SJSA1 (cell line): ENCODE results near the gene KNDC1. TPM values are rescaled to one million over a fixed set of nuclear protein-coding genes. Genes with fewer than 3 reads are reported as not detected.

ENCODE experiments used
- total RNA-seq: library from RNA; depleted of rRNA; stranded (reverse); fragments of >200 nt; shearing (Covaris generic); gene quantifications from 2 replicates; pipeline ENCODE4 v1.2.3, GENCODE V29; 2014; rRNA removed

Gene KNDC1
- total RNA-seq, 1 experiment from 2014 or later: 0.11 TPM

Other genes starting within 250 kb of the KNDC1 start
- 0.21 TPM in 1 of 2 replicates, not detected in the other for gene CFAP46, start 217.6 kb upstream of the KNDC1 start, total RNA-seq
- not detected in 2 replicates for gene ADGRA1, start 72.3 kb upstream of the KNDC1 start, total RNA-seq
- gene UTF1, start 70.0 kb downstream of the KNDC1 start, total RNA-seq: not detected in 2 replicates
- gene VENTX, start 77.6 kb downstream of the KNDC1 start, total RNA-seq: not detected in 2 replicates
- gene ADAM8, start 116.6 kb downstream of the KNDC1 start, total RNA-seq: 0.03 TPM in 1 of 2 replicates, not detected in the other
- gene TUBGCP2, start 148.7 kb downstream of the KNDC1 start, total RNA-seq: 49.7 and 74.3 TPM in 2 replicates
- gene ZNF511, start 148.7 kb downstream of the KNDC1 start, total RNA-seq: 22.7 and 37.9 TPM in 2 replicates
- gene CALY, start 176.7 kb downstream of the KNDC1 start, total RNA-seq: not detected in 2 replicates
- gene PRAP1, start 187.2 kb downstream of the KNDC1 start, total RNA-seq: not detected in 2 replicates
- 2.5 and 6.2 TPM in 2 replicates for gene FUOM, start 197.8 kb downstream of the KNDC1 start, total RNA-seq
- gene ECHS1, start 213.1 kb downstream of the KNDC1 start, total RNA-seq: 106 and 145 TPM in 2 replicates
- 8.7 and 9.9 TPM in 2 replicates for gene PAOX, start 219.0 kb downstream of the KNDC1 start, total RNA-seq
- 36.8 and 50.5 TPM in 2 replicates for gene MTG1, start 233.9 kb downstream of the KNDC1 start, total RNA-seq